ENCODE data around the gene SNRPA1.

SNRPA1 gene

DNA sequence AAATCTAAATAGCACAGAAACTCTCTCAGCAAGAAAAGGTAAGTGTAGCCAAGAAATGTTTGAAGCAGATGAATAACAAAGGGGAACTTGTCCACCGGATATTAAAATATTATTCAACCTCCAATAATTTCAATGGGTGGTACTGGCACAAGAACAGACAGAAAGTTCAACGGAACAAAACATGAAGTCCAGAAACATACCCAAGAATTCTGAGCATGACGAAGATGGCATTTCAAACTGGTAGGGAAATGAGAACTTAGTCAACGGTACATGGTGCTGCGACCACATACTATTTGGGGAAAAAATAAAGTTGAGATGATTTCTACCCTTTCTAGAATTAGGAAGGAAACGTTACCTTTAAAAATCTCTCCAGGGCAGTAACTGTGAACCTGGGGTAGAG, 48.7 kb downstream of the SNRPA1 start:
- TF ChIP-seq, protein P1, sequence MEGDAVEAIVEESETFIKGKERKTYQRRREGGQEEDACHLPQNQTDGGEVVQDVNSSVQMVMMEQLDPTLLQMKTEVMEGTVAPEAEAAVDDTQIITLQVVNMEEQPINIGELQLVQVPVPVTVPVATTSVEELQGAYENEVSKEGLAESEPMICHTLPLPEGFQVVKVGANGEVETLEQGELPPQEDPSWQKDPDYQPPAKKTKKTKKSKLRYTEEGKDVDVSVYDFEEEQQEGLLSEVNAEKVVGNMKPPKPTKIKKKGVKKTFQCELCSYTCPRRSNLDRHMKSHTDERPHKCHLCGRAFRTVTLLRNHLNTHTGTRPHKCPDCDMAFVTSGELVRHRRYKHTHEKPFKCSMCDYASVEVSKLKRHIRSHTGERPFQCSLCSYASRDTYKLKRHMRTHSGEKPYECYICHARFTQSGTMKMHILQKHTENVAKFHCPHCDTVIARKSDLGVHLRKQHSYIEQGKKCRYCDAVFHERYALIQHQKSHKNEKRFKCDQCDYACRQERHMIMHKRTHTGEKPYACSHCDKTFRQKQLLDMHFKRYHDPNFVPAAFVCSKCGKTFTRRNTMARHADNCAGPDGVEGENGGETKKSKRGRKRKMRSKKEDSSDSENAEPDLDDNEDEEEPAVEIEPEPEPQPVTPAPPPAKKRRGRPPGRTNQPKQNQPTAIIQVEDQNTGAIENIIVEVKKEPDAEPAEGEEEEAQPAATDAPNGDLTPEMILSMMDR (IDR thresholded peaks at IDR 0.05; ENCODE audit: control insufficient read depth, extremely low read depth, insufficient read depth) = no peak
- no peak for DNase-seq (ENCODE audit: low read depth)

GRCh38 chr15:101244889-101245668, 50.0 kb downstream of the SNRPA1 start:
- TF ChIP-seq, protein P1 (IDR thresholded peaks at IDR 0.05; ENCODE audit: control insufficient read depth, extremely low read depth, insufficient read depth) = 0 out of 2 replicates have a peak, but pooled peaks have one; percentile 1
- H3K4me3 ChIP-seq (ENCODE audit: low read depth, low read length) = 0 out of 2 replicates have a peak overlapping the region, but pooled peaks have one; percentile 1
- no peak for DNase-seq (ENCODE audit: low read depth)

More for the DNA sequence above, 48.7 kb downstream of the SNRPA1 start:
- H3K4me3 ChIP-seq (ENCODE audit: low read depth, low read length) = no peak overlapping the region

DNA sequence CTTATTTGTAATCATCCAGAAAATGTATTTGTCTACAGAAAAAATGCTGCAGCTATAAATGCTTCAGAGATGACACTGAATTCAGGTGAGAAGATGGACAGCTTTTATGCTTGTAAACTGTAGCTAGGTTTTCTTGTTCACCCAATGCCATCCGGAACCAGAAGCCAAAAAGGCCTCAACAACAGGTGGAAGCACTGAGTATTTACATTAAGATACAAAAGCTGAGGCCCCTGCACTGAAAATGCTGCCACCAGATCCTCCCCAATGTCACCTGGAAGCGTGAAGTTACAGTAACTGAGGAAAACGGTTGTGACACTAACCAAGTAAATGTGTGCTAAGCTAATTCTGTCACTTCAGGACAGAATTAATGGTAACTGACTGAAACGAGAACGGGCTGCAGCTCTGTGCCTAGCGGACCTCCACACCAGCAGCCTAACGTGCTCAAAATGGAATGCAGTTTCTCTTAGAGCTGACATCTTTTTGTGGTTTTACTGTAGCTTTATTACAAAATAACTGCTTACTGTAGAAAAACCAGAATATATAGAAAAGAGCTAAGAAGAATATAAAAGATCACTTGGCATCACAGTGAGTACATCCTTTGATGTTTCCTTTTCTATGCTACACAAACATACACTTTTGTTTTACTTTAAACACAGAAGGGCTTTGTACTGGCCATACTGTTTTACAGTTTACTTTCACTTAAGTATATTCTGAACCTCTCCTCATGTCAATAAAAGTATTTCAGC, 50.8 kb downstream of the SNRPA1 start:
- no peak overlapping the region for H3K4me3 ChIP-seq (ENCODE audit: low read depth, low read length)
- DNase-seq (ENCODE audit: low read depth) = no peak

DNA sequence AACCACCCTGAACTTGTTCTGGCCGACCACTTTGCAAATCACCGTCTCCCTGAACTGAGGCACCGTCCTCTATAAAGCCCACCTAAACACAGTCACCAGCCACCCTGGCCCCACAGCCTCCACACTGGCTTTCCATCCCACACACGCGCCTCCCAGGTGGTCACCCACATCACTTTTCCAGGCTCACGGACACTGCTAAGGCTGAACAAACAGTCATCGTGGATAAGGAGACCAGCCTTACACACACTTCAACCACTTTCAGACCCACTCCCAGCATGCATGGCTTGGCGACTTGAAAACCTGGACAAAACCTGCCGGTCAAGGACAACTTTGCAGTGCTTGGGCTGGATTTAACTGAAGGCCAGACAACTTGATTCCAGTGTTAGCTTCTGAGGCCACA, 51.6 kb downstream of the SNRPA1 start:
- no peak for DNase-seq (ENCODE audit: low read depth)
- no peak overlapping the region for H3K4me3 ChIP-seq (ENCODE audit: low read depth, low read length)
- TF ChIP-seq, protein P1 (IDR thresholded peaks at IDR 0.05; ENCODE audit: control insufficient read depth, extremely low read depth, insufficient read depth) = no peak

More for the DNA sequence above, 50.8 kb downstream of the SNRPA1 start:
- TF ChIP-seq, protein P1 (IDR thresholded peaks at IDR 0.05; ENCODE audit: control insufficient read depth, extremely low read depth, insufficient read depth) = no peak

DNA sequence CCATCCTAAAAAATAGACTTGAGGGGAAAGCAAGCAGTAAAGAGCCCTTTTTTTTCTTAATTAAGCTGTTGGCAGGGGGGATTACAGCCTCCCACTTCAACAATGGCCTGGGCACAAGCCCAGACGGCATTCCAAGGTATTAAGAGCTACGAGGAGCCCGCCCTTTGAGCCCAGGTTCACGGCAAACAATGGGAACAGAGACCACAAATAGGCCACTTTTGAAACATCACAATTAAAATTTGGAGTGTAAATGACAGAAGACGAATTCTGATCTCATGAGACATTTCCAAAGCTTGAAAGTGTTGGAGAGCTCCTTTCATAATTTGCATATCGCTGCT, 52.1 kb downstream of the SNRPA1 start:
- H3K4me3 ChIP-seq (ENCODE audit: low read depth, low read length) = no peak overlapping the region
- no peak for DNase-seq (ENCODE audit: low read depth)

GRCh38 chr15:101242160-101242998, 52.7 kb downstream of the SNRPA1 start:
- TF ChIP-seq, protein P1 (IDR thresholded peaks at IDR 0.05; ENCODE audit: control insufficient read depth, extremely low read depth, insufficient read depth) = no peak
- DNase-seq (ENCODE audit: low read depth) = no peak
- no peak overlapping the region for H3K4me3 ChIP-seq (ENCODE audit: low read depth, low read length)

More for the DNA sequence above, 52.1 kb downstream of the SNRPA1 start:
- TF ChIP-seq, protein P1 (IDR thresholded peaks at IDR 0.05; ENCODE audit: control insufficient read depth, extremely low read depth, insufficient read depth) = no peak
